Articular chondrocyte of knee joint (primary cell): Measurements from ENCODE around the gene OR2J3. TPM values are rescaled to one million over a fixed set of nuclear protein-coding genes. Genes with fewer than 3 reads are reported as not detected.

Experiments
- total RNA-seq: library from RNA; depleted of rRNA; stranded (reverse); fragments of >200 nt; gene quantifications from 2 replicates; pipeline ENCODE4 v1.2.3, GENCODE V29; 2012

OR2J3 gene
- total RNA-seq: not detected in 2 replicates

GRCh38 chr6:29107758-29108157, at the start of gene OR2J3:
Gene OR2J3 (plus strand): TSS chr6:29108058. CDS start chr6:29111891, 3,833 bp downstream.

GRCh38 chr6:29087213-29087612, 20.6 kb upstream of the OR2J3 start, which contains the start of gene OR2B3:
Gene OR2B3 (minus strand): TSS chr6:29087313. CDS start chr6:29087248, 65 bp downstream.

GRCh38 chr6:29099190-29099589, 8.7 kb upstream of the OR2J3 start, which contains the start of gene OR2J1:
Gene OR2J1 (plus strand): TSS chr6:29099490. CDS start chr6:29100943, 1,453 bp downstream.

Other genes with a start within 250 kb of the OR2J3 start
- gene TRIM27, start 184.1 kb upstream of the OR2J3 start, total RNA-seq: 45.3 and 62.1 TPM in 2 replicates
- 1.8 and 2.1 TPM in 2 replicates for gene ZNF311, start 102.7 kb upstream of the OR2J3 start, total RNA-seq
- gene OR2W1, start 62.9 kb upstream of the OR2J3 start, total RNA-seq: not detected in 2 replicates
- gene OR2B3, start 20.7 kb upstream of the OR2J3 start, total RNA-seq: not detected in 2 replicates
- not detected in 2 replicates for gene OR2J1, start 8.6 kb upstream of the OR2J3 start, total RNA-seq
- not detected in 2 replicates for gene OR2J2, start 62.8 kb downstream of the OR2J3 start, total RNA-seq
- gene OR14J1, start 193.6 kb downstream of the OR2J3 start, total RNA-seq: not detected in 2 replicates